ENCODE data around the gene PHAF1.
A peak's percentile ranks its signal among the peaks of the same experiment; 100 is the strongest.
"Not testable (repeated sequence)": the region's sequence is repeated elsewhere in the genome, so short reads cannot be mapped to it uniquely, and the experiment has no call there.

Gene PHAF1

GRCh38 chr16:67105246-67105645, 4.5 kb upstream of the PHAF1 start:
- no peak for DNase-seq

GRCh38 chr16:67105881-67106280, 3.9 kb upstream of the PHAF1 start:
- DNase-seq: no peak

GRCh38 chr16:67108489-67108888, 1.3 kb upstream of the PHAF1 start:
- DNase-seq: no peak

- DNase-seq: no peak
Measured at GRCh38 chr16:67108931-67109406, 772 bp upstream of the PHAF1 start.

GRCh38 chr16:67111951-67112444, 2.3 kb downstream of the PHAF1 start:
- no peak for DNase-seq

GRCh38 chr16:67112591-67113399, 3.1 kb downstream of the PHAF1 start:
- no peak for DNase-seq

- DNase-seq: no peak
Measured at GRCh38 chr16:67114793-67115192, 5.1 kb downstream of the PHAF1 start.

GRCh38 chr16:67115639-67116038, 5.9 kb downstream of the PHAF1 start:
- peak; percentile 73 for DNase-seq

- no peak for DNase-seq
Measured at GRCh38 chr16:67116388-67117311, 6.9 kb downstream of the PHAF1 start.

GRCh38 chr16:67117716-67118115, 8.0 kb downstream of the PHAF1 start:
- DNase-seq: no peak

GRCh38 chr16:67120025-67120424, 10.3 kb downstream of the PHAF1 start:
- no peak for DNase-seq

- not testable (repeated sequence) for DNase-seq
Measured at GRCh38 chr16:67122799-67123198, 13.1 kb downstream of the PHAF1 start.

- DNase-seq: no peak
Measured at GRCh38 chr16:67128417-67128816, 18.7 kb downstream of the PHAF1 start.

GRCh38 chr16:67128887-67129286, 19.1 kb downstream of the PHAF1 start:
- DNase-seq: no peak

GRCh38 chr16:67129422-67129821, 19.7 kb downstream of the PHAF1 start:
- DNase-seq: no peak

- DNase-seq: no peak
Measured at GRCh38 chr16:67137605-67138004, 27.9 kb downstream of the PHAF1 start.

GRCh38 chr16:67141391-67141790, 31.6 kb downstream of the PHAF1 start:
- DNase-seq: no peak

GRCh38 chr16:67142342-67142741, 32.6 kb downstream of the PHAF1 start:
- no peak for DNase-seq

GRCh38 chr16:67144943-67145342, 35.2 kb downstream of the PHAF1 start:
- DNase-seq: no peak

- DNase-seq: no peak
Measured at GRCh38 chr16:67145746-67146145, 36.0 kb downstream of the PHAF1 start.

GRCh38 chr16:67146523-67147357, 37.0 kb downstream of the PHAF1 start:
- DNase-seq: peak; percentile 57

- DNase-seq: no peak
Measured at GRCh38 chr16:67147437-67148140, 37.8 kb downstream of the PHAF1 start.

Data from 8988T (cell line).